HCT116 (cell line): ENCODE data around the gene PTGIS. TPM values are rescaled to one million over a fixed set of nuclear protein-coding genes. Genes with fewer than 3 reads are reported as not detected.

ENCODE experiments used
- ATAC-seq: fragments of 200-7000 bp; cut with Tn5 transposase; 2 replicates; pipeline ENCODE4 v1.9.1; 2020; ENCODE audit warnings: mild to moderate bottlenecking, moderate library complexity
- BruUV-seq: library from RNA; stranded (reverse); fragments of 400-500 nt; replicated peaks from 2 replicates; lab custom pipeline; 2021; lab: Mats Ljungman, UMichigan
- CTCF ChIA-PET: fragments of 300-600 bp; sonication (Branson Sonifier 250); formaldehyde crosslinking; loops from one replicate; lab custom pipeline; 2021; ENCODE audit warnings: antibody characterized with exemption; lab: Charles Lee
- POLR2A ChIA-PET: fragments of 300-600, 350-600 bp; sonication (Branson Sonifier 250); formaldehyde crosslinking; loops from one replicate; lab custom pipeline; 2021; ENCODE audit warnings: antibody characterized with exemption; lab: Charles Lee
- RAD21 ChIA-PET, 2 experiments: fragments of 300-600 bp; sonication (Branson Sonifier 250); formaldehyde crosslinking; loops; one replicate each; lab custom pipeline; 2023; ENCODE audit warnings: low total read pairs in 2 of 2; ENCODE audit not compliant: uncharacterized antibody in 2 of 2, unreplicated experiment in 2 of 2, low non-redundant PET in 1 of 2; lab: Charles Lee
- DNase-seq: peaks from one replicate; pipeline ENCODE4 v3.0.0-alpha.2; 2010; ENCODE audit warnings: low read depth, low spot score
- H2AFZ ChIP-seq: fragments of 200-600 bp; shearing (Covaris generic), sonication (generic); 2 replicates; pipeline ENCODE4 v1.6.1; 2017; ENCODE audit warnings: low read depth, mixed run types, mixed read lengths, antibody characterized with exemption, low read length; ENCODE audit not compliant: poor library complexity, severe bottlenecking
- H3K27ac ChIP-seq: 2 replicates; pipeline ENCODE4 v1.5.1; 2012; ENCODE audit warnings: low read depth, low read length
- H3K27me3 ChIP-seq: fragments of 200-600 bp; sonication (generic); 2 replicates; pipeline ENCODE4 v1.6.1; 2016; ENCODE audit warnings: mixed run types, low read length, mixed read lengths; ENCODE audit not compliant: insufficient read depth
- H3K36me3 ChIP-seq, 2 experiments: fragments of 200-500 bp in 1 of 2; fragments of 200-600 bp in 1 of 2; sonication (Bioruptor generic) in 1 of 2; sonication (generic) in 1 of 2; 2 replicates each; pipeline versions ENCODE4 v1.5.1 to v1.6.1; 2014 to 2016; ENCODE audit warnings: low read length in 2 of 2, inconsistent platforms in 1 of 2, mixed read lengths in 1 of 2, mixed run types in 1 of 2; ENCODE audit not compliant: insufficient read depth in 2 of 2, control insufficient read depth in 1 of 2
- H3K4me1 ChIP-seq, 2 experiments: fragments of 200-600 bp in 1 of 2; sonication (generic) in 1 of 2; 2 replicates each; pipeline versions ENCODE4 v1.5.1 to v1.6.1; 2012 to 2017; ENCODE audit warnings: low read length in 2 of 2, inconsistent platforms in 1 of 2, mild to moderate bottlenecking in 1 of 2, mixed read lengths in 1 of 2, mixed run types in 1 of 2, moderate library complexity in 1 of 2; ENCODE audit not compliant: insufficient read depth in 2 of 2, control insufficient read depth in 1 of 2
- H3K4me2 ChIP-seq: fragments of 200-600 bp; sonication (generic); 2 replicates; pipeline ENCODE4 v1.6.1; 2017; ENCODE audit warnings: mixed run types, low read length, mixed read lengths
- H3K4me3 ChIP-seq, 2 experiments: fragments of 200-600 bp in 1 of 2; sonication (generic) in 1 of 2; replicated peaks in 1 of 2; 2 replicates each; pipeline ENCODE4 v1.5.1; 2011 to 2016; ENCODE audit warnings: low read length in 2 of 2, control low read depth in 1 of 2, low read depth in 1 of 2, mild to moderate bottlenecking in 1 of 2, mixed read lengths in 1 of 2, mixed run types in 1 of 2
- H3K79me2 ChIP-seq: fragments of 200-600 bp; sonication (generic); 2 replicates; pipeline ENCODE4 v1.6.1; 2017; ENCODE audit warnings: mild to moderate bottlenecking, mixed run types, low read length, moderate library complexity, mixed read lengths; ENCODE audit not compliant: insufficient read depth
- H3K9ac ChIP-seq: fragments of 200-600 bp; sonication (generic); 2 replicates; pipeline ENCODE4 v1.6.1; 2016; ENCODE audit warnings: low read length, mixed read lengths
- H3K9me2 ChIP-seq: fragments of 200-600 bp; sonication (generic), shearing (Covaris generic); 2 replicates; pipeline ENCODE4 v1.6.1; 2017; ENCODE audit warnings: mixed run types, mild to moderate bottlenecking, moderate library complexity; ENCODE audit not compliant: insufficient read depth
- H3K9me3 ChIP-seq, 2 experiments: fragments of 200-500 bp in 1 of 2; fragments of 200-600 bp in 1 of 2; sonication (Bioruptor generic) in 1 of 2; sonication (generic) in 1 of 2; 2 replicates each; pipeline ENCODE4 v1.6.1; 2014 to 2017; ENCODE audit warnings: low read length in 2 of 2, mixed read lengths in 2 of 2, inconsistent platforms in 1 of 2, low read depth in 1 of 2, mild to moderate bottlenecking in 1 of 2, mixed run types in 1 of 2, moderate library complexity in 1 of 2; ENCODE audit not compliant: control insufficient read depth in 1 of 2, insufficient read depth in 1 of 2
- H4K20me1 ChIP-seq: fragments of 200-600 bp; sonication (generic), shearing (Covaris generic); 2 replicates; pipeline ENCODE4 v1.6.1; 2017; ENCODE audit warnings: mixed run types, mild to moderate bottlenecking, moderate library complexity; ENCODE audit not compliant: insufficient read depth
- CBX3 ChIP-seq: IDR thresholded peaks from 2 replicates; pipeline ENCODE4 v1.6.1; 2012; ENCODE audit warnings: low read depth
- CEBPB ChIP-seq: IDR thresholded peaks from 2 replicates; pipeline ENCODE4 v1.6.1; 2012; ENCODE audit warnings: low read depth
- ELF1 ChIP-seq: IDR thresholded peaks from 2 replicates; pipeline ENCODE4 v1.6.1; 2012; ENCODE audit warnings: low read depth, borderline replicate concordance
- EZH2 ChIP-seq: fragments of 200-600 bp; sonication (generic); IDR thresholded peaks from 2 replicates; pipeline ENCODE4 v1.6.1; 2017; ENCODE audit warnings: antibody characterized with exemption, mixed run types
- EZH2phosphoT487 ChIP-seq: fragments of 200-600 bp; IDR thresholded peaks from 2 replicates; pipeline ENCODE4 v1.6.1; 2018; ENCODE audit warnings: antibody characterized with exemption, borderline replicate concordance
- FOSL1 ChIP-seq: IDR thresholded peaks from 2 replicates; pipeline ENCODE4 v1.6.1; 2012; ENCODE audit warnings: low read depth
- JUND ChIP-seq: IDR thresholded peaks from 2 replicates; pipeline ENCODE4 v1.6.1; 2012
- MAX ChIP-seq: IDR thresholded peaks from 2 replicates; pipeline ENCODE4 v1.6.1; 2012
- POLR2AphosphoS5 ChIP-seq: IDR thresholded peaks from 2 replicates; pipeline ENCODE4 v1.6.1; 2011; ENCODE audit warnings: mild to moderate bottlenecking, low read depth, low read length, moderate library complexity
- RAD21 ChIP-seq: IDR thresholded peaks from 2 replicates; pipeline ENCODE4 v1.6.1; 2012; ENCODE audit warnings: low read depth, mild to moderate bottlenecking
- SIN3A ChIP-seq: IDR thresholded peaks from 2 replicates; pipeline ENCODE4 v1.6.1; 2012; ENCODE audit warnings: low read depth
- SP1 ChIP-seq: IDR thresholded peaks from 2 replicates; pipeline ENCODE4 v1.6.1; 2012; ENCODE audit warnings: low read depth
- SRF ChIP-seq: IDR thresholded peaks from 2 replicates; pipeline ENCODE4 v1.6.1; 2012; ENCODE audit warnings: low read depth
- TCF7L2 ChIP-seq: IDR thresholded peaks from 2 replicates; pipeline ENCODE4 v1.7.0; 2011; ENCODE audit warnings: borderline replicate concordance, inconsistent platforms; ENCODE audit not compliant: insufficient read depth, insufficient read length; ENCODE audit errors: extremely low read depth
- YY1 ChIP-seq: IDR thresholded peaks from 2 replicates; pipeline ENCODE4 v1.6.1; 2011; ENCODE audit warnings: low read length, low read depth, moderate library complexity, mild to moderate bottlenecking; ENCODE audit not compliant: insufficient replicate concordance; ENCODE audit errors: extremely low read depth
- ZBTB33 ChIP-seq: IDR thresholded peaks from 2 replicates; pipeline ENCODE4 v1.6.1; 2011; ENCODE audit warnings: mild to moderate bottlenecking, low read length, moderate library complexity; ENCODE audit not compliant: insufficient replicate concordance; ENCODE audit errors: extremely low read depth
- ZFX ChIP-seq: fragments of 450-650 bp; IDR thresholded peaks from 2 replicates; pipeline ENCODE4 v1.6.1; 2017
- intact Hi-C: fragments of 100-400 bp; cut with micrococcal nuclease; formaldehyde crosslinking; loops from 2 replicates; pipeline ENCODE4 v1.10.0; 2022
- total RNA-seq: library from RNA; stranded (reverse); gene quantifications from one replicate; pipeline ENCODE4 v1.2.1, GENCODE V29; 2021; ENCODE audit not compliant: unreplicated experiment
- TF ChIP-seq, protein P1 (sequence below): IDR thresholded peaks from 2 replicates; pipeline ENCODE4 v1.6.1; 2012; ENCODE audit warnings: low read depth

Gene PTGIS
- total RNA-seq, 1 experiment from 2014 or later, result 0.25 TPM

- POLR2A ChIA-PET, result no interaction called here
- H3K36me3 ChIP-seq, result no peaks in the 10 kb centered on the region
- no peak overlapping the region for H3K9ac ChIP-seq
- BruUV-seq, result no TSS peak
- TF ChIP-seq ZFX, result no peak
- no peak for TF ChIP-seq ELF1
- TF ChIP-seq YY1, result no peak
- TF ChIP-seq POLR2AphosphoS5, result no peak
- no peak for TF ChIP-seq EZH2
- TF ChIP-seq, protein P1, sequence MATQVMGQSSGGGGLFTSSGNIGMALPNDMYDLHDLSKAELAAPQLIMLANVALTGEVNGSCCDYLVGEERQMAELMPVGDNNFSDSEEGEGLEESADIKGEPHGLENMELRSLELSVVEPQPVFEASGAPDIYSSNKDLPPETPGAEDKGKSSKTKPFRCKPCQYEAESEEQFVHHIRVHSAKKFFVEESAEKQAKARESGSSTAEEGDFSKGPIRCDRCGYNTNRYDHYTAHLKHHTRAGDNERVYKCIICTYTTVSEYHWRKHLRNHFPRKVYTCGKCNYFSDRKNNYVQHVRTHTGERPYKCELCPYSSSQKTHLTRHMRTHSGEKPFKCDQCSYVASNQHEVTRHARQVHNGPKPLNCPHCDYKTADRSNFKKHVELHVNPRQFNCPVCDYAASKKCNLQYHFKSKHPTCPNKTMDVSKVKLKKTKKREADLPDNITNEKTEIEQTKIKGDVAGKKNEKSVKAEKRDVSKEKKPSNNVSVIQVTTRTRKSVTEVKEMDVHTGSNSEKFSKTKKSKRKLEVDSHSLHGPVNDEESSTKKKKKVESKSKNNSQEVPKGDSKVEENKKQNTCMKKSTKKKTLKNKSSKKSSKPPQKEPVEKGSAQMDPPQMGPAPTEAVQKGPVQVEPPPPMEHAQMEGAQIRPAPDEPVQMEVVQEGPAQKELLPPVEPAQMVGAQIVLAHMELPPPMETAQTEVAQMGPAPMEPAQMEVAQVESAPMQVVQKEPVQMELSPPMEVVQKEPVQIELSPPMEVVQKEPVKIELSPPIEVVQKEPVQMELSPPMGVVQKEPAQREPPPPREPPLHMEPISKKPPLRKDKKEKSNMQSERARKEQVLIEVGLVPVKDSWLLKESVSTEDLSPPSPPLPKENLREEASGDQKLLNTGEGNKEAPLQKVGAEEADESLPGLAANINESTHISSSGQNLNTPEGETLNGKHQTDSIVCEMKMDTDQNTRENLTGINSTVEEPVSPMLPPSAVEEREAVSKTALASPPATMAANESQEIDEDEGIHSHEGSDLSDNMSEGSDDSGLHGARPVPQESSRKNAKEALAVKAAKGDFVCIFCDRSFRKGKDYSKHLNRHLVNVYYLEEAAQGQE, result no peak
- no peak for TF ChIP-seq FOSL1
- TF ChIP-seq JUND, result no peak
- TF ChIP-seq SIN3A, result no peak
- TF ChIP-seq RAD21, result no peak
- TF ChIP-seq MAX, result no peak
- TF ChIP-seq EZH2phosphoT487, result no peak
- no peak for TF ChIP-seq TCF7L2
- TF ChIP-seq SRF, result no peak
- no peak for TF ChIP-seq CEBPB
- no peak for TF ChIP-seq CBX3
- TF ChIP-seq SP1, result no peak
- TF ChIP-seq ZBTB33, result no peak
- H3K4me3 ChIP-seq, result no peak overlapping the region
- CTCF ChIA-PET, result no interaction called here
- RAD21 ChIA-PET, result no interaction called here
- peaks cover 10 to 14% of the 10 kb centered on the region in 2 experiments; a peak in 3 of 4 replicates for H3K4me1 ChIP-seq
- H3K27ac ChIP-seq, result no peak overlapping the region
- H4K20me1 ChIP-seq, result no peaks in the 10 kb centered on the region
- no peaks in the 10 kb centered on the region for H3K9me3 ChIP-seq
- H3K9me2 ChIP-seq, result no peaks in the 10 kb centered on the region
- H3K27me3 ChIP-seq, result peaks cover 3% of the 10 kb centered on the region; the same call in 1 of the 2 replicates
- DNase-seq (no peak), ATAC-seq (no peak)
- no peak overlapping the region for H3K4me2 ChIP-seq
- H3K79me2 ChIP-seq, result no peaks in the 10 kb centered on the region
- intact Hi-C loops, result no loop called here
- H2AFZ ChIP-seq, result no peak overlapping the region
Measured at GRCh38 chr20:49569411-49570115, 1.6 kb upstream of the PTGIS start.
